Kidney (tissue), 14 donors: ENCODE results near the gene ABI3. TPM values are rescaled to one million over a fixed set of nuclear protein-coding genes. Genes with fewer than 3 reads are reported as not detected.
"Not testable (repeated sequence)": the region's sequence is repeated elsewhere in the genome, so short reads cannot be mapped to it uniquely, and the experiment has no call there.

Source experiments
- DNase-seq, 5 donors: peaks; one replicate each; pipeline ENCODE4 v3.0.0-alpha.2; 2013 to 2020
- FAIRE-seq: peaks from 2 replicates; lab custom pipeline; 2012; peaks lifted over from hg19 to GRCh38; lab: Jason Lieb, UNC
- H3K27ac ChIP-seq, 2 donors: one replicate each; pipeline ENCODE4 v1.7.0; 2013; ENCODE audit warnings: low read depth in 2 of 2, low read length in 2 of 2, inconsistent platforms in 1 of 2
- H3K27me3 ChIP-seq: one replicate; pipeline ENCODE4 v1.7.1; 2013; ENCODE audit warnings: low read length, inconsistent platforms; ENCODE audit not compliant: control insufficient read depth, insufficient read depth
- H3K36me3 ChIP-seq, 3 donors: one replicate each; pipeline versions ENCODE4 v1.7.0 to v1.7.1; 2013; ENCODE audit warnings: low read length in 3 of 3, control low read depth in 1 of 3, inconsistent platforms in 1 of 3; ENCODE audit not compliant: insufficient read depth in 3 of 3, control insufficient read depth in 2 of 3
- H3K4me1 ChIP-seq, 3 donors: one replicate each; pipeline versions ENCODE4 v1.7.0 to v1.7.1; 2013; ENCODE audit warnings: low read length in 3 of 3, inconsistent platforms in 1 of 3, low read depth in 1 of 3; ENCODE audit not compliant: control insufficient read depth in 2 of 3, insufficient read depth in 2 of 3
- H3K4me3 ChIP-seq, 3 donors: one replicate each; pipeline versions ENCODE4 v1.7.0 to v1.8.1; 2013; ENCODE audit warnings: low read length in 3 of 3, control low read depth in 1 of 3, inconsistent platforms in 1 of 3
- H3K9ac ChIP-seq, 3 donors: one replicate each; pipeline versions ENCODE4 v1.7.0 to v1.7.1; 2013; ENCODE audit warnings: low read length in 3 of 3, control low read depth in 1 of 3, inconsistent platforms in 1 of 3
- H3K9me3 ChIP-seq, 3 donors: one replicate each; pipeline versions ENCODE4 v1.7.0 to v1.7.1; 2013; ENCODE audit warnings: low read length in 3 of 3, control low read depth in 1 of 3, inconsistent platforms in 1 of 3; ENCODE audit not compliant: control insufficient read depth in 2 of 3, insufficient read depth in 1 of 3
- intact Hi-C: fragments of 100-400 bp; cut with DNase I; formaldehyde crosslinking; loops from one replicate; pipeline ENCODE4 v1.11.1; 2022
- polyA plus RNA-seq: library from polyadenylated mRNA; stranded (reverse); fragments of 350-450 nt; fragmentation: Illumina TruSeq; extraction: RNeasy Lipid Tissue Mini Kit (QIAGEN cat#74804); gene quantifications from one replicate; pipeline ENCODE4 v1.2.3, GENCODE V29; 2014; ENCODE audit warnings: low read depth, low replicate concordance; ENCODE audit not compliant: insufficient read depth
- total RNA-seq: library from RNA; stranded (reverse); fragmentation: NEBNext Ultra II Directional; extraction: Animal tissue kit (Norgen Biotek cat#: 25700); gene quantifications from one replicate; pipeline ENCODE4 v1.2.1, GENCODE V29; 2021
- TF ChIP-seq, protein P1 (sequence below): IDR thresholded peaks from 3 replicates; pipeline ENCODE4 v1.5.1; 2012; ENCODE audit warnings: mild to moderate bottlenecking, moderate library complexity, borderline replicate concordance; ENCODE audit not compliant: insufficient read depth; ENCODE audit errors: extremely low read depth
- donor health status: control.
- donor health status: control.
- donor health status: control.
- donor health status: control.
- donor health status: control.
- donor health status: DM: yes; HTN: yes; CAD: no.
- donor health status: Normal renal cell carcinoma (clear cell type).

Gene ABI3
- total and polyA plus RNA-seq, 2 donors from 2014 or later = 17.1 to 18.3 TPM

DNA sequence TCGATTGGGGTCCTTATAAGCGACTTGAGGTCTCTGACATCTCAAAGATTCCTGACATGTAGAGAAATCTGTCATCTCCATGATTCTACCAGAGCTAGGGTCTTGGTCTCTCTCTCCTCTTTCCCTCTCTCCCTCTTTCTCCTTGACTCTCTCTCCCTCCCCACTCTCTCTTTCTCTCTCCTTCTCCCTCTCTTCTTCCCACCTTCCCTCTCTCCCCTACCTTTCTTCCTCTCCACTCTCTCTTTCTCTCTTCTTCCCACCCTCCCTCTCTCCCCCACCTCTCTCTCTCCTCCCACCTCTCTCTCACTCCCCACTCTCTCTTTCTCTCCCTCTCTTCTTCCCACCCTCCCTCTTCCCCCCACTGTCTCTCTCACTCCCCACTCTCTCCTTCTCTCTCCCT, 45.4 kb upstream of the ABI3 start:
- FAIRE-seq = no peak
- TF ChIP-seq, protein P1, sequence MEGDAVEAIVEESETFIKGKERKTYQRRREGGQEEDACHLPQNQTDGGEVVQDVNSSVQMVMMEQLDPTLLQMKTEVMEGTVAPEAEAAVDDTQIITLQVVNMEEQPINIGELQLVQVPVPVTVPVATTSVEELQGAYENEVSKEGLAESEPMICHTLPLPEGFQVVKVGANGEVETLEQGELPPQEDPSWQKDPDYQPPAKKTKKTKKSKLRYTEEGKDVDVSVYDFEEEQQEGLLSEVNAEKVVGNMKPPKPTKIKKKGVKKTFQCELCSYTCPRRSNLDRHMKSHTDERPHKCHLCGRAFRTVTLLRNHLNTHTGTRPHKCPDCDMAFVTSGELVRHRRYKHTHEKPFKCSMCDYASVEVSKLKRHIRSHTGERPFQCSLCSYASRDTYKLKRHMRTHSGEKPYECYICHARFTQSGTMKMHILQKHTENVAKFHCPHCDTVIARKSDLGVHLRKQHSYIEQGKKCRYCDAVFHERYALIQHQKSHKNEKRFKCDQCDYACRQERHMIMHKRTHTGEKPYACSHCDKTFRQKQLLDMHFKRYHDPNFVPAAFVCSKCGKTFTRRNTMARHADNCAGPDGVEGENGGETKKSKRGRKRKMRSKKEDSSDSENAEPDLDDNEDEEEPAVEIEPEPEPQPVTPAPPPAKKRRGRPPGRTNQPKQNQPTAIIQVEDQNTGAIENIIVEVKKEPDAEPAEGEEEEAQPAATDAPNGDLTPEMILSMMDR = no peak
- Histone ChIP-seq H3K9me3 (no peaks in the 10 kb centered on the region), H3K4me3 (no peak overlapping the region), H3K27ac (no peak overlapping the region), H3K36me3 (no peaks in the 10 kb centered on the region), H3K4me1 (no peaks in the 10 kb centered on the region), H3K9ac (no peak overlapping the region), H3K27me3 (no peaks in the 10 kb centered on the region)
- no peak for DNase-seq
- intact Hi-C loops = no loop called here

DNA sequence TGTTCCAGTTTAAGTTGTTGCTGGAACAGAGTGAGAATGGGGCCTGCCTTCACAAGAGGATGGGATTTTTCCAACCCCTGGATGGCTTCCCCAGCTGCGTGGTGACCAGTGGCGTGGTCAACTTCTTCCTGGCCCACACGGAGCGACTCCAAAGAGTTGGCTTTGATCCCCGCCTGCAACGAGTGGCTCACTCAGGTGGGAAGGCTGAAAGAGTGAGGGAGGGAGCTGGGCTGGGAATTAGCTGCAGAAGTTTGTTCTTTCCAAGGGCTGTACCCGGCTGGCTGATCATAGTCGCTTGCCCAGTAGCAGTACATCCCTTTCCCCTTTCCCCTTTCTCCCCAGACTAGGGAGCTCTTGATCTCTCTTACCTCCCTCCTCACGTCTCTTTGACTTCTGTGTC, 41.8 kb upstream of the ABI3 start:
- Histone ChIP-seq H3K27ac (no peak overlapping the region), H3K36me3 (no peaks in the 10 kb centered on the region), H3K4me3 (no peak overlapping the region), H3K9ac (no peak overlapping the region), H3K4me1 (no peaks in the 10 kb centered on the region), H3K9me3 (no peaks in the 10 kb centered on the region), H3K27me3 (no peaks in the 10 kb centered on the region)
- intact Hi-C loops = no loop called here
- DNase-seq (no peak), FAIRE-seq (no peak)
- TF ChIP-seq, protein P1 = no peak

DNA sequence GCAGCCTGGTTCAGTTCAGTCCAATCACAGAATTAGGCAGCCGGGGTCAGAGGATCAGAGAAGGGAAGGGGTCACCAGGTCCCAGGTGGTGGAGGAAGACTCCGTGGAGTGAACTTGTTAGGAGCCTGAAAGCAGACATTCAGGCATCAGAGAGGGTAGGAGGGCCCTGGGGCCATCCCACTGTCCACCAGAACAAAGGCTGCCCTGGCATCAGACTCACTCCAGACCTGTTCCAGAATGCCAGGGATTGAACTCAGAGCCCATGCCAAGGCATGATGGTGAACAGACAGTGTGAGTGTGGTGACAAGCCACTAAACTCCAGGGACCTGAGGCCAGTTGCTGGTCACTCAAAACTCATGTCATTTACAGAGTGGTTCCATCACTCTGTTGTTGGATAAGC, 40.3 kb upstream of the ABI3 start:
- no peak overlapping the region for H3K9ac ChIP-seq
- TF ChIP-seq, protein P1 = no peak
- H3K27ac ChIP-seq = no peak overlapping the region
- H3K4me3 ChIP-seq = no peak overlapping the region
- H3K27me3 ChIP-seq = no peaks in the 10 kb centered on the region
- DNase-seq (no peak), FAIRE-seq (no peak)
- intact Hi-C loops = no loop called here
- H3K36me3 ChIP-seq = no peaks in the 10 kb centered on the region
- peaks cover 0 to 3% (median 0%) of the 10 kb centered on the region in 3 donors for H3K9me3 ChIP-seq
- no peaks in the 10 kb centered on the region for H3K4me1 ChIP-seq

DNA sequence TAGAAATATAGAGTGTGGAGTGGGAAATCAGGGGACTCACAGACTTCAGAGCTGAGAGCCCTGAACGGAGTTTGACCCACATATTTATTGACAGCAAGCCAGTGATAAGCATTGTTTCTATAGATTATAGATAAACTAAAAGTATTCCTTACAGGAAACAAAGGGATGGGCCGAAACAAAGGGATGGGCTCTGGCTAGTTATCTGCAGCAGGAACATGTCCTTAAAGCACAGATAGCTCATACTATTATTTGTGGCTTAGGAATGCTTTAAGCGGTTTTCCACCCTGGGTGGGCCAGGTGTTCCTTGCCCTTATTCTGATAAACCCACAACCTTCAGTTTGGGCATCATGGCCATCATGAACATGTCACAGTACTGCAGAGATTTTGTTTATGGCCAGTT, 39.8 kb upstream of the ABI3 start:
- H3K4me1 ChIP-seq, FAIRE-seq, H3K27ac ChIP-seq, H3K4me3 ChIP-seq, H3K9ac ChIP-seq, DNase-seq, H3K36me3 ChIP-seq, H3K27me3 ChIP-seq, intact Hi-C loops, H3K9me3 ChIP-seq: not testable (repeated sequence)

DNA sequence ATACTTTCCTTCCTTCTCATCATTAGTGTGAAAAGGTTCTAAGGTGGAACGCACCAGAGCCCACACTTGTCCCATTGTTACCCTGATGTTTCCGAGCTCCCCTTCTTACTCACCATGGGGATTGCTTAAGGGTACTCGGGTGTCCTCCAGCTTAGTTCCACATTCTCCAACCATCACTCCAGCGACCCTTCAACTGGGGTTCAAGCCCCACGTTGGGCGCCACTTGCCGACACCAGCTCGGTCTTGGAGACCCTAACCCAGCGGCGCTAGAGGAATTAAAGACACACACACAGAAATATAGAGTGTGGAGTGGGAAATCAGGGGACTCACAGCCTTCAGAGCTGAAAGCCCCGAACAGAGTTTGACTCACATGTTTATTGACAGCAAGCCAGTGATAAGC, 34.5 kb upstream of the ABI3 start:
- H3K27ac ChIP-seq, H3K36me3 ChIP-seq, DNase-seq, FAIRE-seq, H3K27me3 ChIP-seq, intact Hi-C loops, H3K4me3 ChIP-seq, H3K9ac ChIP-seq, H3K4me1 ChIP-seq: not testable (repeated sequence)
- H3K9me3 ChIP-seq = peaks cover 0 to 20% (median 2%) of the 10 kb centered on the region in 3 donors
